22Rv1 (cell line): ENCODE measurements around the gene IARS2.

Experiments
- CTCF ChIP-seq: fragments of 450-650 bp; IDR thresholded peaks from 2 replicates; pipeline ENCODE4 v1.5.1; 2017; ENCODE audit warnings: mild to moderate bottlenecking
- ZFX ChIP-seq: fragments of 450-650 bp; IDR thresholded peaks from 2 replicates; pipeline ENCODE4 v1.6.1; 2017; ENCODE audit warnings: antibody characterized with exemption, borderline replicate concordance

DNA sequence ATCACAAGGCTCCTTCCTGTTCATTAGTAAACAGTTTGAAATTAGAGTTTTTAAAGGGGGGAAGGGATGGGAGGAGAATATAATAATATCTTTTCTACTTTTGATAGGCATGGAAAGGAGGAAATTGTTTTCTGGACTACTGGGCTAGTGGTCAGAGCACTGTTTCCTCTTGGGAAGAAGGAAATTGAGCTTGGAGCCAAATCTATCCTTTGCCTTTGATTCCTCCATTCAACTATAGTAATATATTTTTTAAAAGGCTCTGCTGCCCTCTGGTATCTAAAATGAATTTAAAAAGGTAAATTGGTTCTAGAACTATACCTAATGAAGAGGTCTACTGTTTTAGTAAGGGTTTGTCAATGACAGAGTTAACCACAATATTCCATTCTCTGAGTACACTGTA lies 5.9 kb downstream of the IARS2 start:
- TF ChIP-seq CTCF (no peak), ZFX (no peak)
